Memory B cell (primary cell): ENCODE data around the gene TFEB.

Experiments
- ATAC-seq: fragments of 150-1000 bp; cut with Tn5 transposase; 2 replicates; pipeline ENCODE4 v1.10.0; 2021; ENCODE audit warnings: low read depth, mild to moderate bottlenecking, moderate library complexity
- DNase-seq, 2 donors: peaks; one replicate each; pipeline ENCODE4 v3.0.0; 2022; ENCODE audit warnings: low spot score in 2 of 2
- H3K27ac Mint-ChIP-seq: one replicate; pipeline ENCODE4 v1.8.0; 2022; ENCODE audit warnings: mild to moderate bottlenecking, moderate library complexity, mixed read lengths
- H3K27me3 Mint-ChIP-seq: one replicate; pipeline ENCODE4 v1.8.0; 2022; ENCODE audit warnings: mixed read lengths
- H3K36me3 Mint-ChIP-seq: one replicate; pipeline ENCODE4 v1.8.0; 2022; ENCODE audit warnings: mild to moderate bottlenecking, mixed read lengths
- H3K4me1 Mint-ChIP-seq: one replicate; pipeline ENCODE4 v1.8.0; 2022; ENCODE audit warnings: mixed read lengths
- H3K4me3 Mint-ChIP-seq: one replicate; pipeline ENCODE4 v1.8.0; 2022; ENCODE audit warnings: mild to moderate bottlenecking, moderate library complexity, mixed read lengths
- H3K9me3 Mint-ChIP-seq: one replicate; pipeline ENCODE4 v1.8.0; 2022; ENCODE audit warnings: mixed read lengths

TFEB gene

GRCh38 chr6:41735427-41736185 is at the start of gene TFEB:
Gene TFEB, minus strand, starts transcription at chr6:41735608. Its CDS starts 44,395 bp downstream, at chr6:41691213.
- peak; percentile 48 for ATAC-seq
- Mint-ChIP-seq H3K27me3 (no peaks in the 10 kb centered on the region), H3K27ac (peak within 1 kb of the TSS; percentile 67), H3K4me3 (peak within 1 kb of the TSS; percentile 86), H3K36me3 (peaks cover 5% of the 10 kb centered on the region), H3K4me1 (peaks cover 13% of the 10 kb centered on the region), H3K9me3 (no peaks in the 10 kb centered on the region)
- peak; percentile 98 to 99 for DNase-seq

DNA sequence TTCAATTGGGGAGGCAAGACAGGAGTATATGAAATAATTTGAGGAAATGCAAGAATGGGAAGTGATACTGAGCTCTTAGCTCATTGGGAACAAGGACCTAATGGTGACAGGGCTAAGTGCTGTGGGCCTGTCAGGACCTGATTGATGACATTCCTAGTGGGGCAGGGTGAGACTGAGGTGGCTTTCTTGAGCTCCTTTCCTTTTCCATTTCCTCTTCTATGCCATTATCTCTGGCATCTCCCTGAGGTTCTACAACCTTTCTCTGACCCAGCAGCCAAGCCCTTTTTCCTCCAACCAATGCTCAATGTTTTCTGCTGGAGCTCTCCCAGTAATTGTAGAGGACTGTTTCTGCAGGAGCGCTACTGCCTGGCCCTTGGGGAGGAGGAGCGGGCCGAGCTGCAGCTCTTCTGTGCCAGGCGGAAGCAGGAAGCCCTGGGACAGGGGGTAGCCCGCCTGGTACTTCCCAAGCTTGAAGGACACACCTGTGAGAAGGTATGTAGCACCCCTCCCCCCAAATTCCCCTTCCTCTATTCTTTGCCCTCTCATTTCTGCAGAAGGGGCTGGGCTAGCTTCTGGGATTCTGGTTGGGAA is 49.3 kb upstream of the TFEB start:
- H3K9me3 Mint-ChIP-seq = no peaks in the 10 kb centered on the region
- H3K4me1 Mint-ChIP-seq = peaks cover 25% of the 10 kb centered on the region
- no peak overlapping the region for H3K27ac Mint-ChIP-seq
- H3K36me3 Mint-ChIP-seq = no peaks in the 10 kb centered on the region
- no peak for ATAC-seq
- no peaks in the 10 kb centered on the region for H3K27me3 Mint-ChIP-seq
- peak overlapping the region; percentile 2 for H3K4me3 Mint-ChIP-seq
- no peak for DNase-seq

DNA sequence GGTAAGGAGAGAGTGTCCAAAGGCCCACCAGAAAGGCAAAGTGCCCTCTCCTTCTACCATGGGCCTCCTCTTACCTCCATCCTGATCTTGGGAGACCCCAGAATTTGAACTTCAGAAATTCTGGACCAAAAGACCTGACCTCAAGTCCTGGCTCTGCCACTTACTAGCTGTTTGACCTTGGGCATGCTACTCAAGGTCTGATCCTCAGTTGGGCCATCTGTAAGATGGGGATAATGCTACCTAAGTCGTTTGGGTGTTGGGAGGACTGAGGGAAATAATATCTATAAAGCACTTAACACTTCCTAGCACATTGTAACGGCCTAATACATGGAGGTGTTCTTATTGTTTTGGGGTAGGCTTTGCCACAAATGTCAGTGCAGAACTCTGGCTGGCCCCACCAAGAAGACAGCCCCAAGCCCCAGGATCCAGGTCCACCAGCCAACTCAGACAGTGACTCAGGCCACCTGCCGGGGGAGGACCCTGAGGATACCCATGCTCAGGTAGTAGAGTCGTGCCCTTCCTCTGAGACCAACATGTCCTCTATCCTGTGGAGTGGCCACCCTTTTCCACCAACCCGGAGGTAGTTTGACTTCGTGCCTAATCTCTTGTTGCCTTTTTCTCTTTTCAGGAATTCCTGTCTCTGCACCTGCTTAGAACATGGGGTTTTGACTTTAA is 47.8 kb upstream of the TFEB start:
- H3K4me3 Mint-ChIP-seq = no peak overlapping the region
- H3K36me3 Mint-ChIP-seq = no peaks in the 10 kb centered on the region
- H3K27me3 Mint-ChIP-seq = no peaks in the 10 kb centered on the region
- H3K9me3 Mint-ChIP-seq = no peaks in the 10 kb centered on the region
- DNase-seq (no peak), ATAC-seq (no peak)
- H3K4me1 Mint-ChIP-seq = peaks cover 27% of the 10 kb centered on the region
- no peak overlapping the region for H3K27ac Mint-ChIP-seq

- DNase-seq (no peak), ATAC-seq (no peak)
- Mint-ChIP-seq H3K9me3 (no peaks in the 10 kb centered on the region), H3K4me1 (peaks cover 27% of the 10 kb centered on the region), H3K36me3 (no peaks in the 10 kb centered on the region), H3K27ac (no peak overlapping the region), H3K27me3 (no peaks in the 10 kb centered on the region), H3K4me3 (peak overlapping the region; percentile 68)
Observed at GRCh38 chr6:41781366-41781730, 45.9 kb upstream of the TFEB start.

DNA sequence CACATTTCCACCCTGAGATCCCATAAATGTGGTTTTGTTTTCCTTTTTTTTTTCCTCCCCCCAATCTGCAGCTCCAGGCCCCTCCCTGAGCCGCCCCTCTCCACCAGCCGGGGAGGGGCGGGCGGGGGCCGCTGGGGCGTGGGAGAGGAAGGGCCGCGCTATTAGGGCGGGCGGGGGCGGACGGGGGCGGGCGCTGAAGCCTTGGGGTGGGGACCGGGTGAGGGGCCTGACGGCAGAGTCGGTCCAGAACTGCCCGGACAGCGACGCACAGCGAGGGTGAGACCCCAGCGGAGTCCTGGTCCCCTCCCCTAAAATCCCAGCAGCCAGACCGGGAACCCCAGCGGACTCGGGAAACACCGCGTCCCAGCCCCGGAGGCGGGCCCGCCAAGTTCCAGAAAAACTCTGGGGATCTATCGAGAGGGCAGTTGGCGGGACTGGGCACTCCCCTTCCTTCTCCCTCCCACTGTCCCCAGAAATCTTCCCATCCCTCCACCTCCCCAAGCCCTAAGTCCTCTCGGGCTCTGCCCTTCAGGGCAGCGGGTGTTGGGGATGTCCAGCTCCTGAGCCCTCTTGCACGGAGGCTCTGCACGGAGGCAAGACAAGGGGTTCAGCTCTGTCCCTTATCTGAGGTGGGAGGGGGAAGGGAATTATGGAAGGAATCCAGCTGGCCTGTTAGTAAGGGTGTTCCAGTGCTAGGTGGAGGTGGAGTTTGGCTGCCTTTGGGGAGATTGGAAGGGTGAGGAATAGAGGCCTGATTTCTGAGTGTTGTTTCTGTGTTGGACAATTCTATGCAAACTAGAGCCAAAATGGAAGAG is 45.4 kb upstream of the TFEB start, which contains the start of gene PRICKLE4:
Gene PRICKLE4, plus strand, starts transcription at position 232 of the 815 bp plus-strand sequence. CDS start 2,692 bp downstream, outside the sequence.
- Mint-ChIP-seq H3K4me1 (peaks cover 24% of the 10 kb centered on the region), H3K27me3 (no peaks in the 10 kb centered on the region), H3K27ac (peak within 1 kb of the TSS; percentile 56), H3K9me3 (no peaks in the 10 kb centered on the region), H3K4me3 (peak within 1 kb of the TSS; percentile 93), H3K36me3 (no peaks in the 10 kb centered on the region)
- no peak for DNase-seq
- ATAC-seq = no peak

GRCh38 chr6:41779788-41780550 is 44.6 kb upstream of the TFEB start, which contains the start of gene FRS3:
Gene FRS3, minus strand, starts transcription at chr6:41779900. Its CDS starts 2,913 bp downstream, at chr6:41776987.
- no peaks in the 10 kb centered on the region for H3K27me3 Mint-ChIP-seq
- DNase-seq (peak; percentile 99 to 100), ATAC-seq (peak; percentile 90)
- peaks cover 4% of the 10 kb centered on the region for H3K36me3 Mint-ChIP-seq
- H3K27ac Mint-ChIP-seq = peak within 1 kb of the TSS; percentile 56
- H3K4me3 Mint-ChIP-seq = peak within 1 kb of the TSS; percentile 93
- H3K4me1 Mint-ChIP-seq = peaks cover 21% of the 10 kb centered on the region
- H3K9me3 Mint-ChIP-seq = no peaks in the 10 kb centered on the region

- Mint-ChIP-seq H3K27ac (no peak overlapping the region), H3K4me1 (peaks cover 16% of the 10 kb centered on the region)
- DNase-seq = no peak
Observed at GRCh38 chr6:41779336-41779735, 43.9 kb upstream of the TFEB start.

DNA sequence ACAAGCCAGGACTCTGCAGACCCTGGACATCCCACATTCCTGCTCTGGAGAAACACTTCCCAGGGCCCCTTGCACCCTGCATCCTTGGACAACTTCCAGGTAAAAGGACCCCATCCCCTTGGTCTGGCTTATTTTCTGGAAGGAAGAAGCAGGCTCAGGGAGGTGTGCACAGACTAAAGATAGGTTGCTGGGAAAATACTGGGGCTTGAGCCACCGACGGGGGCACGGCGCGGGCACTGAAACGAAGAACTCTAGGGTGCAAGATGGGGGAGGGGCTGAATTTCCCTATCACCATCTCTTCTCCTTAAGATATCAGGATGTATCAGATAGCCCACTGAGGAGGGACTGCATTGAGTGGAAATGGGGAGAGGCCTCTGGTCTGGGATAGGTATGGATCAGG is 43.5 kb upstream of the TFEB start:
- ATAC-seq = no peak
- no peak for DNase-seq
- Mint-ChIP-seq H3K9me3 (no peaks in the 10 kb centered on the region), H3K36me3 (peaks cover 11% of the 10 kb centered on the region), H3K4me1 (peaks cover 16% of the 10 kb centered on the region), H3K4me3 (peak overlapping the region; percentile 90), H3K27me3 (no peaks in the 10 kb centered on the region), H3K27ac (no peak overlapping the region)

More at GRCh38 chr6:41779336-41779735, 43.9 kb upstream of the TFEB start:
- Mint-ChIP-seq H3K27me3 (no peaks in the 10 kb centered on the region), H3K4me3 (peak overlapping the region; percentile 90), H3K36me3 (peaks cover 9% of the 10 kb centered on the region), H3K9me3 (no peaks in the 10 kb centered on the region)
- ATAC-seq = no peak

DNA sequence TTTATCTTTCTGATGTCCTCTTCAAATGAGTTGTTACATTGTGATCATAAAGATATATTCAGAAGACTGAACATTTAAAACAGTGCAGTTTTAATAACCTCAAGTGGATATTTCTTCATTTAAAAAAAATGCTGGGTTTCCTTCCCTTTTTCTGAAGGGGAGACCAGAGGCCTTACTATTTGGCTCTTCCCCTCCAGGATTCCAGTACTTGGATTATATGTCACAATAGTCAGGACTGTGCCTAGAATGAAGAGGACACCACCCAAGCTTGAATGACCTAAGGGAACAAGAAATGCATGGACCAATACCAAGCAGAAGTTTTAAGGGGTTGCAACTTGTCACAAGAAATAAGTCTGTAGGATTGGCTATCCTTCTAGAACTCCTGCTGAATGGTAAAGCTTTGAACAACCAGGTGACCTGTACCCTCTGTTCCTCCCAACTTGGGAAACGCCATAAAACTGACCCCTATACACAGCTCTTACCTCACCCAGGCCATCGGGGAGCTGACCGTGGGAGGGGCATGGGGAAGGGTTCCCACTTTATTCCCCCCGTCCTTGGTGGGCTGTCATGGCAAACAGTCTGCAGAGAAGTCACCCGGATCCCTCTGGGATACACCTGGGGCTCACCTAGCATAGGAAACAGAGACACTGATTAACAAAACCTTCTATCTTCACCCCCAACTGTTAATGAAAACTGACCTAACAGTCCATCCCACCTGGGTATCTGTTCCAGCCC is 42.3 kb upstream of the TFEB start:
- Mint-ChIP-seq H3K4me1 (peaks cover 16% of the 10 kb centered on the region), H3K36me3 (peaks cover 13% of the 10 kb centered on the region), H3K27me3 (no peaks in the 10 kb centered on the region), H3K4me3 (no peak overlapping the region), H3K27ac (no peak overlapping the region), H3K9me3 (no peaks in the 10 kb centered on the region)
- ATAC-seq (no peak), DNase-seq (no peak)

GRCh38 chr6:41775293-41775882 is 40.0 kb upstream of the TFEB start:
- H3K27ac Mint-ChIP-seq = no peak overlapping the region

GRCh38 chr6:41774841-41775240 is 39.4 kb upstream of the TFEB start:
- Mint-ChIP-seq H3K27me3 (no peaks in the 10 kb centered on the region), H3K9me3 (no peaks in the 10 kb centered on the region), H3K27ac (no peak overlapping the region), H3K36me3 (peaks cover 22% of the 10 kb centered on the region), H3K4me3 (no peak overlapping the region), H3K4me1 (peaks cover 7% of the 10 kb centered on the region)
- DNase-seq (no peak), ATAC-seq (no peak)

More at GRCh38 chr6:41775293-41775882, 40.0 kb upstream of the TFEB start:
- DNase-seq (no peak), ATAC-seq (no peak)
- H3K4me3 Mint-ChIP-seq = no peak overlapping the region
- H3K4me1 Mint-ChIP-seq = peaks cover 10% of the 10 kb centered on the region
- no peaks in the 10 kb centered on the region for H3K9me3 Mint-ChIP-seq
- H3K27me3 Mint-ChIP-seq = no peaks in the 10 kb centered on the region
- peaks cover 18% of the 10 kb centered on the region for H3K36me3 Mint-ChIP-seq
